Measurements from ENCODE around the gene NVL.
"Not testable (repeated sequence)": the region's sequence is repeated elsewhere in the genome, so short reads cannot be mapped to it uniquely, and the experiment has no call there.

Gene NVL

GRCh38 chr1:224321706-224322105, 8.3 kb downstream of the NVL start:
- Histone ChIP-seq H3K27me3 (ENCODE audit: insufficient read depth, low read length, poor library complexity, severe bottlenecking) (no peaks in the 10 kb centered on the region), H4K20me1 (ENCODE audit: insufficient read depth, low read length, poor library complexity, severe bottlenecking) (no peaks in the 10 kb centered on the region), H3K9ac (ENCODE audit: low read depth, low read length, poor library complexity, severe bottlenecking) (no peak overlapping the region), H2AFZ (ENCODE audit: low read length) (no peak overlapping the region), H3K9me3 (ENCODE audit: insufficient read depth, low read depth, low read length) (no peaks in the 10 kb centered on the region), H3K4me3 (ENCODE audit: low read length, poor library complexity, severe bottlenecking) (no peak overlapping the region), H3F3A (ENCODE audit: low read depth) (no peaks in the 10 kb centered on the region), H3K4me2 (ENCODE audit: low read depth, low read length, poor library complexity, severe bottlenecking) (no peak overlapping the region), H3K9me2 (replicated peaks; ENCODE audit: low read depth, low read length) (no peaks in the 10 kb centered on the region), H3K4me1 (ENCODE audit: insufficient read depth, low read length, poor library complexity, severe bottlenecking) (peaks cover 2% of the 10 kb centered on the region), H3K79me2 (ENCODE audit: insufficient read depth, low read length) (peaks cover 40% of the 10 kb centered on the region), H3K36me3 (ENCODE audit: insufficient read depth, low read length) (peaks cover 6% of the 10 kb centered on the region; the same call in 1 of the 2 replicates)
- TF ChIP-seq CTCF (conservative IDR thresholded peaks at IDR 0.05; ENCODE audit: low read length), result no peak
- no peak for TF ChIP-seq EZH2phosphoT487 (IDR thresholded peaks at IDR 0.05; ENCODE audit: borderline replicate concordance)

GRCh38 chr1:224317383-224318045, 12.5 kb downstream of the NVL start:
- peaks cover 3% of the 10 kb centered on the region for H4K20me1 ChIP-seq (ENCODE audit: insufficient read depth, low read length, poor library complexity, severe bottlenecking)
- H3K79me2 ChIP-seq (ENCODE audit: insufficient read depth, low read length), result peaks cover 13% of the 10 kb centered on the region
- H2AFZ ChIP-seq (ENCODE audit: low read length), result no peak overlapping the region
- no peaks in the 10 kb centered on the region for H3K4me1 ChIP-seq (ENCODE audit: insufficient read depth, low read length, poor library complexity, severe bottlenecking)
- H3K4me3 ChIP-seq (ENCODE audit: low read length, poor library complexity, severe bottlenecking), result no peak overlapping the region
- no peak overlapping the region for H3K4me2 ChIP-seq (ENCODE audit: low read depth, low read length, poor library complexity, severe bottlenecking)
- no peaks in the 10 kb centered on the region for H3K9me2 ChIP-seq (replicated peaks; ENCODE audit: low read depth, low read length)
- no peaks in the 10 kb centered on the region for H3K27me3 ChIP-seq (ENCODE audit: insufficient read depth, low read length, poor library complexity, severe bottlenecking)
- H3K36me3 ChIP-seq (ENCODE audit: insufficient read depth, low read length), result peaks cover 37% of the 10 kb centered on the region; the same call in 1 of the 2 replicates
- no peaks in the 10 kb centered on the region for H3K9me3 ChIP-seq (ENCODE audit: insufficient read depth, low read depth, low read length)
- no peak for TF ChIP-seq CTCF (conservative IDR thresholded peaks at IDR 0.05; ENCODE audit: low read length)
- TF ChIP-seq EZH2phosphoT487 (IDR thresholded peaks at IDR 0.05; ENCODE audit: borderline replicate concordance), result no peak
- no peak overlapping the region for H3K9ac ChIP-seq (ENCODE audit: low read depth, low read length, poor library complexity, severe bottlenecking)
- H3F3A ChIP-seq (ENCODE audit: low read depth), result no peaks in the 10 kb centered on the region

GRCh38 chr1:224312025-224312424, 17.9 kb downstream of the NVL start:
- Histone ChIP-seq H3K4me2 (ENCODE audit: low read depth, low read length, poor library complexity, severe bottlenecking) (no peak overlapping the region), H3K36me3 (ENCODE audit: insufficient read depth, low read length) (peaks cover 73% of the 10 kb centered on the region; the same call in 1 of the 2 replicates), H3K27me3 (ENCODE audit: insufficient read depth, low read length, poor library complexity, severe bottlenecking) (no peaks in the 10 kb centered on the region), H3K4me1 (ENCODE audit: insufficient read depth, low read length, poor library complexity, severe bottlenecking) (no peaks in the 10 kb centered on the region), H2AFZ (ENCODE audit: low read length) (no peak overlapping the region), H3K9me3 (ENCODE audit: insufficient read depth, low read depth, low read length) (no peaks in the 10 kb centered on the region), H3K9me2 (replicated peaks; ENCODE audit: low read depth, low read length) (no peaks in the 10 kb centered on the region), H4K20me1 (ENCODE audit: insufficient read depth, low read length, poor library complexity, severe bottlenecking) (peaks cover 3% of the 10 kb centered on the region), H3K79me2 (ENCODE audit: insufficient read depth, low read length) (no peaks in the 10 kb centered on the region), H3K9ac (ENCODE audit: low read depth, low read length, poor library complexity, severe bottlenecking) (no peak overlapping the region), H3F3A (ENCODE audit: low read depth) (no peaks in the 10 kb centered on the region), H3K4me3 (ENCODE audit: low read length, poor library complexity, severe bottlenecking) (no peak overlapping the region)
- TF ChIP-seq CTCF (conservative IDR thresholded peaks at IDR 0.05; ENCODE audit: low read length) (no peak), EZH2phosphoT487 (IDR thresholded peaks at IDR 0.05; ENCODE audit: borderline replicate concordance) (no peak)

- H3F3A ChIP-seq (ENCODE audit: low read depth); H3K79me2 ChIP-seq (ENCODE audit: insufficient read depth, low read length); H3K9me3 ChIP-seq (ENCODE audit: insufficient read depth, low read depth, low read length); H4K20me1 ChIP-seq (ENCODE audit: insufficient read depth, low read length, poor library complexity, severe bottlenecking); H3K4me1 ChIP-seq (ENCODE audit: insufficient read depth, low read length, poor library complexity, severe bottlenecking); H3K9me2 ChIP-seq (replicated peaks; ENCODE audit: low read depth, low read length); H2AFZ ChIP-seq (ENCODE audit: low read length); H3K9ac ChIP-seq (ENCODE audit: low read depth, low read length, poor library complexity, severe bottlenecking); H3K4me3 ChIP-seq (ENCODE audit: low read length, poor library complexity, severe bottlenecking); H3K4me2 ChIP-seq (ENCODE audit: low read depth, low read length, poor library complexity, severe bottlenecking); H3K27me3 ChIP-seq (ENCODE audit: insufficient read depth, low read length, poor library complexity, severe bottlenecking): not testable (repeated sequence)
- peaks cover 72% of the 10 kb centered on the region; the same call in 1 of the 2 replicates for H3K36me3 ChIP-seq (ENCODE audit: insufficient read depth, low read length)
Measured at GRCh38 chr1:224311503-224311902, 18.5 kb downstream of the NVL start.

Data from Loucy (cell line).